Peyer's patch (tissue), 4 donors: ENCODE results near the gene ATP9B. TPM values are rescaled to one million over a fixed set of nuclear protein-coding genes. Genes with fewer than 3 reads are reported as not detected.

Experiments
- DNase-seq, 3 donors: peaks; one replicate each; pipeline ENCODE4 v3.0.0-alpha.2; 2017 to 2019
- H3K27ac ChIP-seq, 4 donors: fragments of 200-600 bp; sonication (generic); one replicate each; pipeline ENCODE4 v1.5.1; 2016 to 2019
- H3K27me3 ChIP-seq, 2 donors: fragments of 200-600 bp; sonication (generic); one replicate each; pipeline ENCODE4 v1.5.1; 2019
- H3K36me3 ChIP-seq, 3 donors: fragments of 200-600 bp; sonication (generic); one replicate each; pipeline ENCODE4 v1.5.1; 2016 to 2019
- H3K4me1 ChIP-seq, 4 donors: fragments of 200-600 bp; sonication (generic); one replicate each; pipeline ENCODE4 v1.5.1; 2016 to 2019
- H3K4me3 ChIP-seq, 4 donors: fragments of 200-600 bp; sonication (generic); 1 replicate in 3 of 4; 2 replicates in 1 of 4; pipeline ENCODE4 v1.5.1; 2016 to 2019; ENCODE audit warnings: mild to moderate bottlenecking in 1 of 4
- H3K9me3 ChIP-seq, 4 donors: fragments of 200-600 bp; sonication (generic); one replicate each; pipeline ENCODE4 v1.5.1; 2016 to 2019; ENCODE audit warnings: mild to moderate bottlenecking in 1 of 4
- CTCF ChIP-seq, 6 experiments: fragments of 450-650 bp in 4 of 6; fragments of 200-600 bp in 2 of 6; sonication (generic) in 1 of 6; IDR thresholded peaks; one replicate each; pipeline ENCODE4 v1.5.1; 2017 to 2019; ENCODE audit warnings: antibody characterized with exemption in 6 of 6, mild to moderate bottlenecking in 3 of 6, moderate library complexity in 1 of 6
- POLR2A ChIP-seq, 2 donors: fragments of 450-650 bp; IDR thresholded peaks; one replicate each; pipeline ENCODE4 v1.5.1; 2017; ENCODE audit warnings: antibody characterized with exemption in 2 of 2, mild to moderate bottlenecking in 2 of 2, moderate library complexity in 2 of 2
- total RNA-seq, 4 donors: library from RNA; depleted of rRNA; stranded (reverse); fragments of >200 nt; gene quantifications; one replicate each; pipeline ENCODE4 v1.1.0, GENCODE V29; 2016

Gene ATP9B
- total RNA-seq, 4 donors from 2014 or later, result 37.5 to 107 (median 61.9) TPM

DNA sequence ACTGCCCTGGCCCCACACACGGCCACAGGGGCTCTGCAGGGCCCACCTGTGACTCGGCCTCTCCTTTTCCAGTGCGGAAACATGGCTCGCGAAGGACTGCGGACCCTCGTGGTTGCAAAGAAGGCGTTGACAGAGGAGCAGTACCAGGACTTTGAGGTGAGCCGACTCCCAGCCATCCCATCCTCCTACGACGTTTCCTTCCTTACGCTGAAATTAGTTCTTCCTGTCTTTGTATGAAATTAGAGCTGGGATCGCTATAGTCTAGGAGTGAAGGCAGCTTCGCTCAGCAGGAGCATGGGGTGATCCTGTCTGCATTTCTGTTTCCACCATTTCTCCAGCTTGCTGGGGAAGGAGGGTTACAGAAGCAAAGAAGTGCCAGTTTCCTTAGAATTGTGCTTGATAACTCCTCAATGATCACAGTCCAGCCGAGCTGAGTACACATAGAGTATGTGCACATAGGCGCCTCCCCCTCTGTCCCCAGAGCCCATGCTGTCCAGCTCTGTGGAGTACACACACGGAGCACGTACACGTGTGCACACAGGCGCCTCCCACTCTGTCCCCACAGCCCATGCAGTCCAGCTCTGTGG is 267.5 kb downstream of the ATP9B start:
- no peak for DNase-seq
- H3K36me3 ChIP-seq, result peaks cover 0 to 37% (median 0%) of the 10 kb centered on the region in 3 donors

DNA sequence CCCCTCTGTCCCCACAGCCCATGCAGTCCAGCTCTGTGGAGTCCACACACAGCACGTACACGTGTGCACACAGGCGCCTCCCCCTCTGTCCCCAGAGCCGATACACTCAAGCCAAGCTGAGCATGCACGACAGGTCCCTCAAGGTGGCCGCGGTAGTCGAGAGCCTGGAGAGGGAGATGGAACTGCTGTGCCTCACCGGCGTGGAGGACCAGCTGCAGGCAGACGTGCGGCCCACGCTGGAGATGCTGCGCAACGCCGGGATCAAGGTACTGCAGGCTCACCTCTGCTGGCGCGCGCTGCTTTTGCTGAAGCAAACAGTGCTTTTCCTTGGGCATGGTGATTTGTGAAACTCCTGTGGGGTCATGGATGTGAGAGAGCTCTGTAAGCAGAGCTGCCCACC is 268.0 kb downstream of the ATP9B start:
- TF ChIP-seq CTCF (IDR thresholded peaks at IDR 0.05) (no peak), POLR2A (IDR thresholded peaks at IDR 0.05) (no peak)
- Histone ChIP-seq H3K9me3 (no peaks in the 10 kb centered on the region), H3K27ac (no peak overlapping the region), H3K27me3 (no peaks in the 10 kb centered on the region), H3K4me3 (no peak overlapping the region), H3K4me1 (no peaks in the 10 kb centered on the region), H3K36me3 (peaks cover 0 to 34% (median 0%) of the 10 kb centered on the region in 3 donors)
- no peak for DNase-seq

More for the DNA sequence above, 267.5 kb downstream of the ATP9B start:
- TF ChIP-seq POLR2A (IDR thresholded peaks at IDR 0.05) (no peak), CTCF (IDR thresholded peaks at IDR 0.05) (no peak)
- no peak overlapping the region for H3K27ac ChIP-seq
- H3K27me3 ChIP-seq, result no peaks in the 10 kb centered on the region
- H3K4me1 ChIP-seq, result no peaks in the 10 kb centered on the region
- H3K4me3 ChIP-seq, result no peak overlapping the region
- H3K9me3 ChIP-seq, result no peaks in the 10 kb centered on the region

GRCh38 chr18:79337620-79338019 is 268.4 kb downstream of the ATP9B start:
- Histone ChIP-seq H3K4me1 (no peaks in the 10 kb centered on the region), H3K27me3 (no peaks in the 10 kb centered on the region), H3K27ac (no peak overlapping the region), H3K4me3 (no peak overlapping the region), H3K36me3 (peaks cover 0 to 30% (median 0%) of the 10 kb centered on the region in 3 donors), H3K9me3 (no peaks in the 10 kb centered on the region)
- DNase-seq, result no peak
- TF ChIP-seq CTCF (IDR thresholded peaks at IDR 0.05), result no peak
- no peak for TF ChIP-seq POLR2A (IDR thresholded peaks at IDR 0.05)

GRCh38 chr18:79339094-79339908 is 270.1 kb downstream of the ATP9B start:
- H3K36me3 ChIP-seq, result peaks cover 0 to 32% (median 0%) of the 10 kb centered on the region in 3 donors
- H3K9me3 ChIP-seq, result no peaks in the 10 kb centered on the region
- TF ChIP-seq CTCF (IDR thresholded peaks at IDR 0.05), result no peak
- no peak for TF ChIP-seq POLR2A (IDR thresholded peaks at IDR 0.05)
- H3K27me3 ChIP-seq, result no peaks in the 10 kb centered on the region
- no peak overlapping the region for H3K4me3 ChIP-seq
- H3K27ac ChIP-seq, result no peak overlapping the region
- H3K4me1 ChIP-seq, result no peaks in the 10 kb centered on the region
- DNase-seq, result no peak

DNA sequence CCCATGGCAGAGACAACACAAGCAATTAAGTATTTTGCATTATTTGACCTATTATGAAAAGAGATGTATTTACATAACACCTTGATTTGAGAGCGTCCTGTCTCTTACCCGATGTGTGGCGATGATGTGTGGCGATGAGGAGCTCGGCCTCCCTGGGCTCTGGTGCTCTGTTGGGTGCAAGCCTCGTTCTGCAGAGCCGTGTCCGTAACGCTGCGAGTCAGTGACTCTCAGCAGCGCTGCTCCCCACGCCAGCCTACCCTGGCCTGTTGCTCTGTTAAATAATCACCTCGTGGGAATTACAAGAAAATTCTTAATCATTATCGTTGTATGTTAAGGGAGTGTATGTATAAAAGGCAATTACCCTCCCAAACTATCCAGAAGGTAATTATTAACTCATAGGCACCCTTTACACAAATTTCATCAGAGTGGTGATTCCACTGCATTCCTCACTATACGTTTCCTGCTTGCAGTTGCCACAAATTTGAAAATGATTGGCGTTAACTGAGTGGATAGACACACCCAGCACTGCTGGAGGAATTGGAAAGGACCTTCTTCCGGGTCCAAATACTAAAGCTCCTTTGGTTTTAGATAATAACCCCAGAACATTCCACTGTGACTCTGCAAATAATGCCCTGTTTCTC is 274.5 kb downstream of the ATP9B start:
- no peak for DNase-seq
- Histone ChIP-seq H3K36me3 (peaks cover 0 to 44% (median 0%) of the 10 kb centered on the region in 3 donors), H3K4me1 (no peaks in the 10 kb centered on the region), H3K4me3 (no peak overlapping the region), H3K27me3 (no peaks in the 10 kb centered on the region), H3K27ac (no peak overlapping the region), H3K9me3 (no peaks in the 10 kb centered on the region)
- TF ChIP-seq POLR2A (IDR thresholded peaks at IDR 0.05) (no peak), CTCF (IDR thresholded peaks at IDR 0.05) (no peak)
